Activated CD8-positive, alpha-beta memory T cell treated with anti-CD3 and anti-CD28 coated beads, Interleukin-2, amount 50 U/mL, for 24 hours (primary cell): Measurements from ENCODE around the gene KIAA1217.

Source experiments
- DNase-seq: peaks from one replicate; pipeline ENCODE4 v3.0.0-alpha.2; 2020; ENCODE audit errors: extremely low read depth

KIAA1217 gene, protein sequence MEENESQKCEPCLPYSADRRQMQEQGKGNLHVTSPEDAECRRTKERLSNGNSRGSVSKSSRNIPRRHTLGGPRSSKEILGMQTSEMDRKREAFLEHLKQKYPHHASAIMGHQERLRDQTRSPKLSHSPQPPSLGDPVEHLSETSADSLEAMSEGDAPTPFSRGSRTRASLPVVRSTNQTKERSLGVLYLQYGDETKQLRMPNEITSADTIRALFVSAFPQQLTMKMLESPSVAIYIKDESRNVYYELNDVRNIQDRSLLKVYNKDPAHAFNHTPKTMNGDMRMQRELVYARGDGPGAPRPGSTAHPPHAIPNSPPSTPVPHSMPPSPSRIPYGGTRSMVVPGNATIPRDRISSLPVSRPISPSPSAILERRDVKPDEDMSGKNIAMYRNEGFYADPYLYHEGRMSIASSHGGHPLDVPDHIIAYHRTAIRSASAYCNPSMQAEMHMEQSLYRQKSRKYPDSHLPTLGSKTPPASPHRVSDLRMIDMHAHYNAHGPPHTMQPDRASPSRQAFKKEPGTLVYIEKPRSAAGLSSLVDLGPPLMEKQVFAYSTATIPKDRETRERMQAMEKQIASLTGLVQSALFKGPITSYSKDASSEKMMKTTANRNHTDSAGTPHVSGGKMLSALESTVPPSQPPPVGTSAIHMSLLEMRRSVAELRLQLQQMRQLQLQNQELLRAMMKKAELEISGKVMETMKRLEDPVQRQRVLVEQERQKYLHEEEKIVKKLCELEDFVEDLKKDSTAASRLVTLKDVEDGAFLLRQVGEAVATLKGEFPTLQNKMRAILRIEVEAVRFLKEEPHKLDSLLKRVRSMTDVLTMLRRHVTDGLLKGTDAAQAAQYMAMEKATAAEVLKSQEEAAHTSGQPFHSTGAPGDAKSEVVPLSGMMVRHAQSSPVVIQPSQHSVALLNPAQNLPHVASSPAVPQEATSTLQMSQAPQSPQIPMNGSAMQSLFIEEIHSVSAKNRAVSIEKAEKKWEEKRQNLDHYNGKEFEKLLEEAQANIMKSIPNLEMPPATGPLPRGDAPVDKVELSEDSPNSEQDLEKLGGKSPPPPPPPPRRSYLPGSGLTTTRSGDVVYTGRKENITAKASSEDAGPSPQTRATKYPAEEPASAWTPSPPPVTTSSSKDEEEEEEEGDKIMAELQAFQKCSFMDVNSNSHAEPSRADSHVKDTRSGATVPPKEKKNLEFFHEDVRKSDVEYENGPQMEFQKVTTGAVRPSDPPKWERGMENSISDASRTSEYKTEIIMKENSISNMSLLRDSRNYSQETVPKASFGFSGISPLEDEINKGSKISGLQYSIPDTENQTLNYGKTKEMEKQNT (N-terminal part only)

DNA sequence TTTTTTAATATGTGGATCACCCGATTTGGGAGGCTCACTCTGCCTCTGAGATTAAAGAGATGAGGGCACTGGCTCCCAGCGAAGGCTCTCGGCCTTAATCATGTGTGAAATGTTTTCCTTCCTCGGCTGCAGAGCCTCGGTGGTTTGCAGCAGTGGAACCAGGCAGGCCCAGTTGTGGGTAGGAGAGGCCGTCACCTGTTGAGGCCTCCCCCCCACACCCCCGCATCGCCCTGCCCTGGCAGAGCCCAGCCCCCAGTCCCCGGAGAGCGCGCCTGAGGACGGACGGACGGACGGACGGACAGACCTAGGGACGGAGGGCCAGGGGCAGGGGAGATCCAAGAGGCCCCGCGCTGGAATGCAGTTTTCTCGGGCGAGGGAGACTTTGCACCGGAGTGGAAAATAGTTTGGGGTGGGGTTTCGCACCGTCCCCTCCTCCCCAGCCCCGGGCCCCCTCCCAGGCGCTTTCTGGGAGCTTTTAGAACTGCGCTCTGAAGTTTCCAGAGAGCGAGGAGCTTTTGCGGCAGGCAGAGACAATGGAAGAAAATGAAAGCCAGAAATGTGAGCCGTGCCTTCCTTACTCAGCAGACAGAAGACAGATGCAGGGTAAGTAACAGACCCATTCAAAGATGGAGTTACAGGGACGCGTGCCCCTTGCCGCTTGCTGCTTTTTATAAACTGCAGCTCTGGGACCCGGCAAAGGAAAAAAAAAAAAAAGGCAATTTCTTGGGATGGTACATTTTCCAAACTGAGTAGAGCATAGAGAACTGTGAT is at the start of gene KIAA1217:
Gene KIAA1217 (plus strand): TSS at position 478 of the 771 bp plus-strand sequence. CDS start 56 bp downstream, at position 534.
- DNase-seq, result no peak

DNA sequence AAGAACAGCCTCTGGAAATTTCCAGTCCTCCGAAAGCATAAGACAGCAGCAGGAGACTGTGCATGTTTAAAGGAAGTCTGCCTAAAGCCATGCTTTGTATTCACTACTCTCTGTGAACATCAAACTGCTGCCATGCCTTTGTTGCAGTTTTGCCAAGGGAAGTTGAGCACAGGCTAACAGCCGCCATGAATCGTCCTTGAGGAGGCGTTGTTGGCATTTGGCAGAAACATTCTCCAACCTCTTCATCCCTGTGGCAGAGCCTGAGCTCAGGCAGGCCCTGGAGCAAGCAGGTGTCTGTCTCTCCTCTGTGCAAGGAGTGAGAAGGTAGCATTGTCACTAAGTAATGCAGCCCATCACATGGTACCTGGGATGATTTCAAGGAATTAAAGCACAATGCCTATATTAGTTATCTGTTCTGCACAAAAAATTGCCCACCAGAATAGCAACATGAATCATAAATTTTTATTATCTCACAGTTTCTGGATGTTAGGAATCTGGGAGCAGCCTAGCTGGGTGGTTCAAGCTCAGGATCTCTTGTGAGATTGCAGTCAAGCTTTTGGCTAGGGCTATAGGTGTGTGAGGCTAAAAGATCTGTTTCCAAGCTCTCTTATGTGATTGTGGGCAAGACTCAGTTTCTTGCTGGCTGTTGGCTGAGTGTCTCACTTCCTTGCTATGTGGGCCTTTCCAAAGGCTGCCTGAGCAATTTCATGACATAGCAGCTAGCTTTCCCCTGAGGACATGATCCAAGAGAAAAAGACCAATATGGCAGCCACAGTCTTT is 46.5 kb upstream of the KIAA1217 start:
- DNase-seq, result no peak

DNA sequence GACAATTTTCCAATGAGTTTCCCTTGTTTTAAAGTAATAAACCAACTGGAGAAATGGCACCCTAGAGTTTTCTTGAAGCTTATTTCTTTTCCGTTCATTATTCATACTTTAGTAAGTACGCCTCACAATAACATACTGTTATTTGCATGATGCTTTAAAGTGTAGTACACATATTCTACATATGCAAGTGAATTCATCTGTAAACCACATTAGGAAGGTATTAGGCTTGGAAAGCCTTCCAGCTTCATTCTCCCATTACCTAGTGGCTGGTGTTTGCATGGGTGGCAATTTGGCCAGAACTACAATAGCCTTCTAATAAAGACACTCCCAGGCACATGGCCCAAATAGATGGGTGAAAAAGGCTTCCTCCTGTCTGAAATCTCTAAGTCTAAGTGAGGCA is 45.5 kb upstream of the KIAA1217 start:
- no peak for DNase-seq

DNA sequence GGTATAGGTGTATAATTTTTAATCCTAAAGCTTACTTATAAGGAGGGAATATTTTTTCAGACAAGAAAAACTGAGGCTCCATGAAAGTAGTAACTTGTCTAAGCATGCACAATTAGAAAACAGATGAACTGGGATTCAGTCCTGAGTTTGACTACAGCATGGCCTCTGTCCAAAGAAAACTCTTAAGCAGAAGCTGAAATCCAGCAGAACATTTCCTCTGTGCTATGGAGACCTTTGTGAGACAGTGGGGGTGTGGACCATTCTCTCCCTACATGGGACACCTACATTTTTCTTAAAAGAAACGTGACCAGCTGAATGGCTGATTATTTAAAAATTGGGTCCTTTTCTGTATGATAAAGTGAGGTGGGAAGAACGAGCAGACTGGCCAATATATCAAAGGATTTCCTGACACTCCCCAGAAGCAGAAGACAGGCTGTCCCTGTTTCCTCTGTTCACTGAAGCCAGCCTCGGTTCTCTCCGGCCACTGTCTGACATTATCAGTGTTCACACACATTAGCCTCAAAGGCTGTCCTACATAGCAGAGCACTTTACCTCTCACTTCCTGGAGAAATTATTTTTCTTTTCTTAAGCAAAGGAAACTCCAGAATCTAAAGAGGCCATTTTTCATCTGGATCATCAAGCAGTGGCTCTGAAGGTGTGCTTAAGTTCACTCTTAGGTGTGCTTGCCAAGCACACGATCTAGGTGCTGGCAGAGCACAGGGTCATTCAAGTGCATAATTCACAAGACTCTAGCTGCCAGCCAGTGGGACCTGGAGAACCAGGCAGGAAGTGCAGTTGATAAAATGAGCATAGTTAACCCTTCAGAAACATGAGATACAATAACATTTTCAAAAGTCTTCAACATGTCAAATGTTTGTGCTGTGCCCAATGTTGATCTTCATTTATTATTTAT is 40.4 kb upstream of the KIAA1217 start:
- no peak for DNase-seq

DNA sequence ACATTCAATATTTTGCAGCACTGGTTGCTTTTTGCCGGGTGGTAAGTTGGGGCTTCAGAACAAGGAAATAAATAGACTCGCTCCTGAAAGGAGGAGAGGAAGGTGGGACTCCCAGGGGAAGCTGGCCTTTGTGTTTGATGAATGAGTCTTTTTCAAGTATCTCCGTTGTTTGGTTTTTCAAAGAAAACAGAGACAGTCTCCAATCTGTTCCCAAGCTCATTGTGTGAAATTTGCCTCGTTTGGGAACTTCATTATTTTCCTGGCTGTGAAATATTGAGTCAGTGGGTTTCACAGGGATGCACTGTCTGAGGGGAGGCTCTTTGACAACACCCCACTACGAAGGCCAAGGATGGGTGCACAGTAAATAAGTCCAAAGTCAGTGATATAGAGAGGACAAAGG is 38.7 kb upstream of the KIAA1217 start:
- DNase-seq, result no peak

DNA sequence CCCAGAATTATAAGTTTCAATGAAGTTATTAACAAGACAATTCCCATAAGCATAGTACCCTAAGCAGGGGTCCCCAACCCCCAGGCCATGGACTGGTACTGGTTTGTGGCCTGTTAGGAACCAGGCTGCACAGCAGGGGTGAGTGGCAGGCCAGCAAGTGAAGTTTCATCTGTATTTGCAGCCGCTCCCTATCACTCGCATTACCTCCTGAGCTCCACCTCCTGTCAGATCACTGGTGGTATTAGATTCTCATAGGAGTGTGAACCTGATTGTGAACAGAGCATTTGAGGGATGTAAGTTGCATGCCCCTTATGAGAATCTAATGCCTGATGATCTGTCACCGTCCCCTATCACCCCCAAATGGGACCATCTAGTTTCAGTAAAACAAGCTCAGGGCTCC is 36.0 kb upstream of the KIAA1217 start:
- no peak for DNase-seq

DNA sequence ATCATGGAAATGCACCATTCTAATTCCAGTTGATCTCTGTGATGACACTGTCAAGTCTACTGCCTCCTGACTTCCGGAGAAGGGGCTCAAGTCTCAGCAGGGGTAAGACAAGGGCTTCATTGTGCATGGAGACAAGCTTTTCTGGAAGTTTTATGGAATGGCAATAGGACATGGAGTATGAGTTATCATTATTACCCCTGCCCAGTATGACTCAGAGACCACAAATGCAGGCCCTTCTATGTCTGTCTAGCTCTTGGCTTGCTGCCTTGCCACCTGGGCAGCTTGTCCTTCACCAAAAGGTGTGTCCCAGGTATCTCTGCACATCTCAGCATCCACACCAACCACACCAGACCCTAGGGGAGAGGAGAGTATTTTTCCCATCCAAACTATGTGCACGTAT is 34.9 kb upstream of the KIAA1217 start:
- DNase-seq, result no peak

DNA sequence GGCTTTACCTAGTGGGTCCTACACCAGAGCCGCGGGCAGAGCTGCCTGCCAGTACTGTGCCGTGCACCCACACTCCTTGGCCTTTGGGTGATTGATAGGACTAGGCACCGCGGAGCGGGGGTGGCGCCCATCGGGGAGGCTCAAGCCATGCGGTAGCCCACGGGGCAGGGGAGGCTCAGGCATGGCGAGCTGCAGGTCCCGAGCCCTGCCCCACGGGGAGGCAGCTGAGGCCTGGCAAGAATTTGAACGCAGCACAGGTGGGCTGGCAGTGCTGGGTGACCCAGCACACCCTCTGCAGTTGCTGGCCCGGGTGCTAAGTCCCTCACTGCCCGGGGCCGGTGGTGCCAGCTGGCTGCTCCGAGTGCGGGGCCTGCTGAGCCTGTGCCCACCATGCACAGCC is 32.3 kb upstream of the KIAA1217 start:
- no peak for DNase-seq

DNA sequence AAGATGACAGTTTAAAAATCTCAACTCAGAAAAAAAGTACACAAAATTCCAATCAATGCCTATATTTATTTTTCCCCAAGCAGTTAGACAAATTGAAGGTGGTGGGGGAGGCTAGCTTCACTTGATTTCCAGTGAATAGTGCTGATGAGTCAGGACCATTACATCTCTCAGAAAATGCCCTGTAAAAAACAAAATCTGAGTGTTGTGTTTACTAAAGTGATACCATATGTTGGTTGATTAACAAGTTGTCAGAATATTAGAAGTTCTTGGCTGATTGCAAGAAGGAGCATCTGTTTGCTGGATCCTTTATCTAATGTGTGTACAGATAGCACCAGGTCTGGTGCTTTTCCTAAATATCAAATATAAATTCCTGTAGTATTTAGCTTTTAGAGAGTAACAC is 31.3 kb upstream of the KIAA1217 start:
- DNase-seq, result no peak

DNA sequence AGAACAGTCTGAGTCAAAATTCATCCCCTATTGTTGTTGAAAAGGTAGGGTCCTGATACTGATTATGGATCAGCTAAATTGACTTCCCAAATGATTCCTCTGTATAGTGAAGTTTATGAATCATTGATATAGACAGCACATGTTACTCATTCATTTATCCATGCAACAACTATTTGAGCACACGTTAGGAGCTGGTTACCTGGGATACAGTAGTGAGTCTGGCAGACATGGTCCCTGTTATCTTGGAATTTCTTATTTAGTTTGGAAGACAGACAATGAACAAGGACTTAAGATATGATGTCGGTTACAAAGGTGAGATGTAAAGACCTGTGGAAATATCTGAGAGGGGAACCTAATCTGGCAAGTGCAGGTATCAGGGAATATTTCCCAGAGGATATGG is 28.0 kb upstream of the KIAA1217 start:
- no peak for DNase-seq

DNA sequence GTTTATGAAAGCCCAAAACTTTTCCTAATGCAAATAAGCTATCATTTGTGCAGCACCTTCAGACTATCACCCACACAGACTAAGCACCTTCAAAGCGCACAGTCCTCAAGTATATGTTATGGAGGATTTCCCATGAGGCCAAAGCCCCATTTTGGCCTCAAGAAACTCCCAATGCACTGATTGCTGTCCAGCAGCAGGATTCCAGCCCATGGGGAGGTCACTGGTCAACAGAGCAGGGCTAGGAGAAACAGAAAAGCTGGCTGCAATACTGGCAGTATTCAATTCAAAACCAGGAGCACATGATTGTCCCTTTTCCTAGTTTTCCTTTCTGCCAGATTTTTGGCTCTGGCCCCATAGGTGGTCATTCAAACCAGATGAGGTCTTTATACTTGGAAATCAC is 24.5 kb upstream of the KIAA1217 start:
- no peak for DNase-seq

DNA sequence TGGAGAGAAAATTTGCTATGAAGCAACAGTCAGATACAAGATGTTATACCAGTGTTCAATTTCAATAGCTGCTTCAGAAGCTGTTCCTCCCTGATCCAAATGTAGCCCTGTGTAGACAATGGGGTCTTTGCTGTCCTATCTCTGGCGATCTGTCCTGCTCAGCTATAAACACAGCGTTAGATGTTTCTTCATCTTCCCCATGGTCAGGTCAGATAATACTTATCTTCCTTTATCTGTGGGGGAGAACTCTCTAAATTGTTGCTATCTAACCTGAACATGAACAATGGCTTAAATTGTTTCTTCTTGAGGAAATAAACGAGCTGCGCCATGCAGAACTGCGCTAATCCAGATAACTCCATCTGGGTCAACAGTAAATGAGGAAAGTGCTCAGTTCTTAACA is 15.6 kb upstream of the KIAA1217 start:
- no peak for DNase-seq

DNA sequence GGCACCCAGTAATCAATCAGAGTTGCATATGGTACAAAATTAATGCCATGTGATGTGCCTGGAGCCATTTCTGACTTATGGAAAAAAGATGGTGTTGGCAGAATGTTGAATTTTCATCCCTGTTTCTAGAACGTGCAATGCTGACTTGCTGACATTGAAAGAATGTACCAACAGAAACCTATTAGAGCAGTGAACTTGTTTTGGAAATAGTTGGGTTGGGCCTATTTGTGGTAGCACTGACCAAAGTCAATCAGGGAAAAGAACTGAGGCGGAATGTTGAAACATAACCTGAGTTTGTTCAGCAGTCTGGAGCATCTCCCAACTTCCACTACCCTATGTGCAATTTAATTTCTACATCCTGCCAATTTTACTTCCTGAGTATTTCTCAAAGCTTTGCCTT is 11.7 kb upstream of the KIAA1217 start:
- DNase-seq, result no peak

DNA sequence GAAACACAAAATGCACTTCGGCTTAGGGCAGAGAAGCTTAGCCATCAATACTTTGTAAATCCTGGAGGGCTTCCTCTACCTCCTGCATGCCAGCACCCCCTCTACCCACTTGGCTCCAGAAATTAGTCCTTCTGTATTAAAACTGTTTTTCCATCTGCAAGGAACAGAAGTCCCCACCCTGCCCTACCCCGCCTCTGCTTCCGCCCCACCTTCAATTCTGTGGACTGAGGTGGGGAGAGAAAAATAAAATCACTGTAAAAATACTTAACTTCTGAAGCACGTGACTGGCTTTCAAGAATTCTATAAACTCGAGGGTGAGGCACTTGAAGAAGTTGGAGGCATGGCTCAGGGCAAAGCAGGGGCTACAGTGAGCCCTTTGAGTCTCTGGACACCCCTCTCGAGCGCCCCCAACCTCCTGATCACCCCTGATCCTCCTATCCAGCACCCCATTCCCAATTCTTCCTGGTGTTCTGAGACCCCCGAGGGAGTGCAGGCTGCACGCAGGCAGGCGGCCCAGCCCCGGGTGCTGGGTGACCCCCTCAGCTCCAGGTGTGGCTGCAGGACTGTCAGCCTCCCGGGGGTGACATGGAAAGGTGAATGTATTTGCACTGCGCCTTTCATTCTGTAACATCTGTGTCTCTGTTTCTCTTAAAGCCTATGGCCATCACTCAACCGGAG is 7.3 kb upstream of the KIAA1217 start:
- no peak for DNase-seq

DNA sequence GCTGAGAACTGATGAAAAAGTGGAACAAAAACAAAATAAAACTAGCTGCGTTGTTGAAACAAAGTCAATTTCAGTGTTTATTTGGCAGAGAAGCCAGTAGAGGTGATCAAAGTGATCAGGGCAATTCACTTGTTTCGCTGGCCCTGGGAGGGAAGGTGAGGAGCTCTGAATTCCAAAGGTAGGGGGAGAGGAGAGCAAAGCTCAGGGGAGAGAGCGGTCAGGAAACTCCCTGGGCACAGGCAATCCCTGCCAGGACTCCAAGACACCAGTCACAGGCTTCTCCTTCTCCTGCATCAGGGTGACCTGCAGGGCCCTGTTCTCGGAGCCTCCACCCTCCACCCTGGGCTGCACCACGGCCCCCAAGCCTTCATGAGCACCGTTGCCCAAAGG is 6.8 kb upstream of the KIAA1217 start:
- no peak for DNase-seq

DNA sequence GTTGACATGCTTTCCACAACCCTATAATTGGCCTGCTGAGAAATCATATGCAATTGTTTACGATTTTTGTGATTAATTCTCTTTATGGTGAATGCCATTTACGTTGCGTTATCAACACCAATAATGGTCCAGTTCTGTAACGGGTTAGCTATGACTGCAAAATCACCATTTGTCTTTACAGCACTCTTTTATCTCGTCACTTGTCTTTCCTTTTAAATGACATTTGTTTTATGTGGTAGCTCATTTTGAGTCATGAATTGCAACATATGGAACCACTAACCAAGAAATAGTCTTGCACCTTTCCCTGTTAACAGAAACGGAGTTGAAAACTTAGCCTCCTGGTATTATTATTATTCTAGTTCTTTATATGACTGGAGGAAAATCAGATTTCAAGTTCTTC is 3.1 kb upstream of the KIAA1217 start:
- DNase-seq, result no peak

DNA sequence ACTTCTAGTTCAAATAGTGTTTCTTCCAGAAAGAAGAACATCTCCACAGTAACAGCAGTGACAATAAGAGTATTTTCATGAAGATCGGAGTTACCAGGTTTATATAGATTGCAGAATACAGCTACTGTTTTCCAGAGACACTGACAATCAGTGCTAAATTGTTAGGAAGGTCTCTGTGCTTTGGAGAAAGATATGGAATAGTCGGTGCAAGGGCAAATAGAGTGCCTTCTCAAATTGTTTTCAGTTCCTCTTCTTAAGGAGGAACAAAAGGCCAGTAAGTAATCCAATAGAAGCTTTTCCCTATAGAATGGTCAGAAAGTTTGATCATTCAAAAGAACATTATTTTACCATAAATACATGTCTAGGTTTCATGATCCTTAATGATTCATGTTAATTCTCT is 2.6 kb upstream of the KIAA1217 start:
- no peak for DNase-seq

DNA sequence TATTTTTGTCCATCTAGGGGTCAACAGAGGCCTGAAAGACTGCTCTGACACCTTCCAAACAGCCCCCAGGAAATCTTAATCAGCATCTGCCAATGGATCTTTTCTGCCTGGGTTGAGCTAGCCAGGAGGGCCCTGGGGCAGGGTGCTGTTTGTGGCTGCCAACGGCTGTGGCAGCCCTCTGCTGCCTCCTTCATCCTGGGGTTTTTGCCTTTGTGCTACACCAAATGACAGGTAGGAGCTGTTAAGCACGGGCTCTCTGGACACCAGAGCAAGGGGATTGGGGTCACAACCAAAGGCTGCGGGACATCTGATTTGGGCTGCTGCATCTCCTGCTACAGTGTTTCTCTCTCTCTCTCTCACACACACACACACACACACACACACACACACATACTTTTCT is 2.0 kb upstream of the KIAA1217 start:
- no peak for DNase-seq

DNA sequence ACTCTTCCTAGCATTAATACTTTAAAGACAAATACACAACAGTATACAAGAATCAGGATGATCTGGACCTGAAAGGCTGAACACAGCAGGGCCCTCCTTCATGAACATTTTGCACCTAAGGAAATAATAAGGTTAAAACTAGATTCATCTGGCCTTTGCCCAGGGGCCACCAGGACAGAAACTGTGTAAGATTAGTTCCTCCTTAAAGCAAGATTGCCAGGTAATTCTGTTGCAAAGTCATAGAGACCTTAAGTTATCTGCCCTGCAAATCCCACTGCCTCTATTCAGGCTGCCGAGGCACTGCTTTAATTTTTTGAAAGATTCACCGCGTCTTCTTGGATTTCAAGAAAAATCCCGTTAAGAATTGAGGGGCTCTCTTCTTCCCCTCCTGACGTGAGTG is 1.6 kb upstream of the KIAA1217 start:
- DNase-seq, result no peak
